CD4-positive, alpha-beta T cell treated with Interleukin-6 for 4 hours (primary cell): Measurements from ENCODE around the gene HSD3B7.
"Not testable (repeated sequence)": the region's sequence is repeated elsewhere in the genome, so short reads cannot be mapped to it uniquely, and the experiment has no call there.

ENCODE experiments used
- DNase-seq: peaks from one replicate; pipeline ENCODE4 v3.0.0-alpha.2; 2020; ENCODE audit warnings: mixed read lengths

The HSD3B7 gene

GRCh38 chr16:30984669-30985400, at the start of gene HSD3B7:
TSS of gene HSD3B7 (plus strand) at chr16:30985207. CDS start at chr16:30985659, 452 bp downstream.
- DNase-seq = peak; percentile 86

- DNase-seq = no peak
Observed at GRCh38 chr16:30937692-30938091, 47.3 kb upstream of the HSD3B7 start.

- DNase-seq = not testable (repeated sequence)
Observed at GRCh38 chr16:30939571-30939970, 45.4 kb upstream of the HSD3B7 start.

GRCh38 chr16:30941600-30942425, 43.2 kb upstream of the HSD3B7 start:
- peak; percentile 73 for DNase-seq

- no peak for DNase-seq
Observed at GRCh38 chr16:30942426-30942806, 42.6 kb upstream of the HSD3B7 start.

- DNase-seq = no peak
Observed at GRCh38 chr16:30944352-30944751, 40.7 kb upstream of the HSD3B7 start.

- DNase-seq = no peak
Observed at GRCh38 chr16:30946671-30947540, 38.1 kb upstream of the HSD3B7 start.

GRCh38 chr16:30947541-30947858, 37.5 kb upstream of the HSD3B7 start:
- no peak for DNase-seq

GRCh38 chr16:30947859-30948666, 36.9 kb upstream of the HSD3B7 start:
- DNase-seq = no peak

GRCh38 chr16:30948667-30949649, 36.0 kb upstream of the HSD3B7 start, which contains the start of gene ORAI3:
TSS of gene ORAI3 (plus strand) at chr16:30949068. CDS start at chr16:30949290, 222 bp downstream.
- DNase-seq = peak; percentile 61

GRCh38 chr16:30949650-30950515, 35.1 kb upstream of the HSD3B7 start:
- DNase-seq = peak; percentile 47

- no peak for DNase-seq
Observed at GRCh38 chr16:30950516-30951065, 34.4 kb upstream of the HSD3B7 start.

GRCh38 chr16:30951193-30951592, 33.8 kb upstream of the HSD3B7 start:
- no peak for DNase-seq

- no peak for DNase-seq
Observed at GRCh38 chr16:30951750-30952149, 33.3 kb upstream of the HSD3B7 start.

- DNase-seq = no peak
Observed at GRCh38 chr16:30953111-30953510, 31.9 kb upstream of the HSD3B7 start.

- peak; percentile 68 for DNase-seq
Observed at GRCh38 chr16:30953511-30954124, 31.4 kb upstream of the HSD3B7 start.

- no peak for DNase-seq
Observed at GRCh38 chr16:30954993-30955392, 30.0 kb upstream of the HSD3B7 start.

GRCh38 chr16:30956601-30957455, 28.2 kb upstream of the HSD3B7 start:
- DNase-seq = peak; percentile 93
